Fibroblast of lung (primary cell): ENCODE results near the gene CMTM3. TPM values are rescaled to one million over a fixed set of nuclear protein-coding genes. Genes with fewer than 3 reads are reported as not detected.

Experiments
- DNase-seq, 2 donors: peaks; one replicate each; pipeline versions ENCODE4 v3.0.0 to v3.0.0-alpha.2; 2010; ENCODE audit warnings: low read depth in 2 of 2
- H2AFZ ChIP-seq: 2 replicates; pipeline ENCODE4 v1.5.1; 2012; ENCODE audit warnings: low read length, control low read depth, inconsistent platforms
- H3K27ac ChIP-seq: 2 replicates; pipeline ENCODE4 v1.5.1; 2011; ENCODE audit warnings: low read length, control low read depth; ENCODE audit not compliant: insufficient read depth
- H3K27me3 ChIP-seq: 2 replicates; pipeline ENCODE4 v1.5.1; 2011; ENCODE audit warnings: mild to moderate bottlenecking, low read length; ENCODE audit not compliant: control insufficient read depth, insufficient read depth
- H3K36me3 ChIP-seq: 2 replicates; pipeline ENCODE4 v1.5.1; 2011; ENCODE audit warnings: low read length; ENCODE audit not compliant: control insufficient read depth, insufficient read depth
- H3K4me1 ChIP-seq: 2 replicates; pipeline ENCODE4 v1.5.1; 2011; ENCODE audit warnings: low read length; ENCODE audit not compliant: control insufficient read depth, insufficient read depth; ENCODE audit errors: extremely low read depth
- H3K4me2 ChIP-seq: 2 replicates; pipeline ENCODE4 v1.5.1; 2011; ENCODE audit warnings: low read length, control low read depth; ENCODE audit not compliant: insufficient read depth; ENCODE audit errors: extremely low read depth
- H3K4me3 ChIP-seq, 4 experiments: fragments of 200-600 bp in 1 of 4; sonication (generic) in 1 of 4; replicated peaks in 1 of 4; 2 replicates each; pipeline ENCODE4 v1.5.1; 2011 to 2016; ENCODE audit warnings: low read length in 4 of 4, low read depth in 3 of 4, mild to moderate bottlenecking in 3 of 4, control low read depth in 2 of 4, inconsistent platforms in 1 of 4, mixed read lengths in 1 of 4; ENCODE audit not compliant: insufficient read depth in 1 of 4; ENCODE audit errors: control extremely low read depth in 1 of 4
- H3K79me2 ChIP-seq: 2 replicates; pipeline ENCODE4 v1.5.1; 2012; ENCODE audit warnings: mild to moderate bottlenecking, low read length, inconsistent platforms; ENCODE audit not compliant: control insufficient read depth, insufficient read depth
- H3K9ac ChIP-seq: 2 replicates; pipeline ENCODE4 v1.5.1; 2011; ENCODE audit warnings: mild to moderate bottlenecking, low read length, control low read depth; ENCODE audit not compliant: insufficient read depth
- H3K9me3 ChIP-seq: 2 replicates; pipeline ENCODE4 v1.5.1; 2012; ENCODE audit warnings: low read depth, low read length; ENCODE audit not compliant: control insufficient read depth, insufficient read depth
- H4K20me1 ChIP-seq: 2 replicates; pipeline ENCODE4 v1.5.1; 2011; ENCODE audit warnings: low read length; ENCODE audit not compliant: control insufficient read depth, insufficient read depth; ENCODE audit errors: extremely low read depth
- CTCF ChIP-seq, 2 donors: IDR thresholded peaks in 1 of 2; conservative IDR thresholded peaks in 1 of 2; 1 replicate in 1 of 2; 2 replicates in 1 of 2; pipeline ENCODE4 v1.5.1; 2011 to 2012; ENCODE audit warnings: low read length in 2 of 2, control low read depth in 1 of 2, inconsistent platforms in 1 of 2, low read depth in 1 of 2, mild to moderate bottlenecking in 1 of 2
- EZH2 ChIP-seq: IDR thresholded peaks from 2 replicates; pipeline ENCODE4 v1.5.1; 2012; ENCODE audit warnings: low read length, control low read depth, mild to moderate bottlenecking; ENCODE audit errors: missing control alignments
- polyA plus RNA-seq, 2 donors: library from polyadenylated mRNA; depleted of rRNA in 1 of 2; stranded (reverse) in 1 of 2; unstranded in 1 of 2; fragments of >200 nt; gene quantifications; 2 replicates each; pipeline ENCODE4 v1.2.1, GENCODE V29; 2011 to 2012; ENCODE audit warnings: missing spikeins in 1 of 2
- total RNA-seq: library from RNA; depleted of rRNA; stranded (reverse); fragments of >200 nt; gene quantifications from 2 replicates; pipeline ENCODE4 v1.2.1, GENCODE V29; 2014

CMTM3 gene
- total and polyA plus RNA-seq, 2 donors (not counting 1 experiment from before 2014, with no cell fraction given): 10.1 to 18.6 TPM

GRCh38 chr16:66569131-66569530 lies 35.4 kb upstream of the CMTM3 start:
- H3K27ac ChIP-seq: no peak overlapping the region
- no peaks in the 10 kb centered on the region for H3K9me3 ChIP-seq
- no peaks in the 10 kb centered on the region for H4K20me1 ChIP-seq
- TF ChIP-seq CTCF (conservative IDR thresholded peaks at IDR 0.05 in 1 of 2, IDR thresholded peaks at IDR 0.05 in 1 of 2; ENCODE audit: low read depth in 1 of 2, low read length in 2 of 2) (no peak), EZH2 (no peak)
- H3K9ac ChIP-seq: no peak overlapping the region
- no peak overlapping the region for H3K4me2 ChIP-seq
- peaks cover 7% of the 10 kb centered on the region for H3K4me1 ChIP-seq
- H3K27me3 ChIP-seq: no peaks in the 10 kb centered on the region
- H3K36me3 ChIP-seq: peaks cover 7% of the 10 kb centered on the region
- H3K79me2 ChIP-seq: no peaks in the 10 kb centered on the region
- no peak overlapping the region for H2AFZ ChIP-seq
- no peak overlapping the region for H3K4me3 ChIP-seq
- peak; percentile 72 to 83 for DNase-seq

- H3K9ac ChIP-seq: no peak overlapping the region
- no peaks in the 10 kb centered on the region for H3K9me3 ChIP-seq
- H3K27ac ChIP-seq: no peak overlapping the region
- H2AFZ ChIP-seq: no peak overlapping the region
- DNase-seq: peak; percentile 74 to 81
- H3K27me3 ChIP-seq: no peaks in the 10 kb centered on the region
- H3K4me1 ChIP-seq: peaks cover 7% of the 10 kb centered on the region
- no peak overlapping the region for H3K4me3 ChIP-seq
- H3K4me2 ChIP-seq: no peak overlapping the region
- H4K20me1 ChIP-seq: no peaks in the 10 kb centered on the region
- peaks cover 7% of the 10 kb centered on the region for H3K36me3 ChIP-seq
- H3K79me2 ChIP-seq: no peaks in the 10 kb centered on the region
- no peak for TF ChIP-seq EZH2
- TF ChIP-seq CTCF (conservative IDR thresholded peaks at IDR 0.05 in 1 of 2, IDR thresholded peaks at IDR 0.05 in 1 of 2; ENCODE audit: low read depth in 1 of 2, low read length in 2 of 2): no peak
These were observed 34.6 kb upstream of the CMTM3 start for GRCh38 chr16:66569827-66570405.

- Histone ChIP-seq H3K9ac (no peak overlapping the region), H4K20me1 (no peaks in the 10 kb centered on the region), H3K9me3 (no peaks in the 10 kb centered on the region), H2AFZ (no peak overlapping the region), H3K27me3 (no peaks in the 10 kb centered on the region), H3K36me3 (no peaks in the 10 kb centered on the region), H3K79me2 (no peaks in the 10 kb centered on the region), H3K4me1 (peaks cover 7% of the 10 kb centered on the region), H3K4me2 (no peak overlapping the region), H3K4me3 (no peak overlapping the region), H3K27ac (no peak overlapping the region)
- DNase-seq: no peak
- no peak for TF ChIP-seq CTCF (conservative IDR thresholded peaks at IDR 0.05 in 1 of 2, IDR thresholded peaks at IDR 0.05 in 1 of 2; ENCODE audit: low read depth in 1 of 2, low read length in 2 of 2)
- TF ChIP-seq EZH2: no peak
These were observed 32.1 kb upstream of the CMTM3 start for GRCh38 chr16:66572356-66572755.
